Activated CD4-positive, CD25-positive, alpha-beta regulatory T cell (primary cell): Measurements from ENCODE around the gene ACER3.
"Not testable (repeated sequence)": the region's sequence is repeated elsewhere in the genome, so short reads cannot be mapped to it uniquely, and the experiment has no call there.

Source experiments
- DNase-seq, 4 experiments: peaks; one replicate each; lab custom pipeline; 2025; lab: John Stamatoyannopoulos, UW

ACER3 gene

GRCh38 chr11:76860539-76861475, at the start of gene ACER3:
Gene ACER3, plus strand, starts transcription at chr11:76860918. Its CDS starts 59 bp downstream, at chr11:76860977.
- DNase-seq, result peak; percentile 53 to 68 (median 59)

GRCh38 chr11:76811259-76811658, 49.5 kb upstream of the ACER3 start:
- no peak for DNase-seq

DNA sequence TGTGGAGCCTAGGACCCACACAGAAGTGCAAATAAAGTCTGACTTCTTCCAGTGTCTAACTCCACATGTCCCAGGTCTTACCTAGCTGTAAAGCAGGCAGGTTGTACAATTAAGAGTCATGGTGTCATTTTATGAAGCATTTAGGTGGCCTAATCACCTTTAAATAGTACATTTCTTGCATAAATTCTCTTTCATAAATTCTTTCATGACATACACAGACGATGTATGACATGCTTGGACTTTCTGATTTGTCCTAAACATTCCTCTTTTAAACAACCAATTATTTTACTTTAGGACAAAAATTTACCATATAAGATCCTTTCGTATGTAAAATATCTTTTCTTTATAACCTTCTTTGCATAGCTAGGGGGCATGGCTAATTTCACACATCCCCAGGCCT, 46.3 kb upstream of the ACER3 start:
- no peak for DNase-seq

- not testable (repeated sequence) for DNase-seq
Observed at GRCh38 chr11:76815678-76816077, 45.0 kb upstream of the ACER3 start.

DNA sequence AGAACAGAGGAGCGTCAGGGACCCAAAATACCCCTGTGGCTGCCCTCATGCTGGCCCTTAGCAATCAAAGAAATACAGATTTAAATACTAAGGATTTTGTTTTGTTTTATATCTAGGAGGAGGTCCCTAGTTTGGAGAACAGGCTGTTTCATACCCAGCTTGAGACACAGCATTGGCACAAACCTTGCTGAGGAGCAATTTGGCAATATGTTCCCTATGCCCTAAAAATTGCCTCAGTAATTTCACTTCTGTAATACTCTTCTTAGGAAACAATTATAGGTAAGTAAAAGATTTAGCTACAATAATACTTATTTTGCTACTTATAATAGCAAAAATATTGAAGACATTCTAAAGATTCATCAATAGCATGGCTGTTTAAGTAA, 40.5 kb upstream of the ACER3 start:
- no peak for DNase-seq

DNA sequence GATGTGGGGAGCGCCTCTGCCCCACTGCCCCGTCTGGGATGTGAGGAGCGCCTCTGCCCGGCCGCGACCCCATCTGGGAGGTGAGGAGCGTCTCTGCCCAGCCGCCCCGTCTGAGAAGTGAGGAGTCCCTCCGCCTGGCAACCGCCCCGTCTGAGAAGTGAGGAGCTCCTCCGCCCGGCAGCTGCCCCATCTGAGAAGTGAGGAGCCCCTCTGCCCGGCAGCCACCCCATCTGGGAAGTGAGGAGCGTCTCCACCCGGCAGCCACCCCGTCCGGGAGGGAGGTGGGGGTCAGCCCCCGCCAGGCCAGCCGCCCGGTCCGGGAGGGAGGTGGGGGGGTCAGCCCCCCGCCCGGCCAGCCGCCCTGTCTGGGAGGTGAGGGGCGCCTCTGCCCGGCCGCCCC, 39.3 kb upstream of the ACER3 start:
- DNase-seq, result not testable (repeated sequence)

- no peak for DNase-seq
Observed at GRCh38 chr11:76822406-76822805, 38.3 kb upstream of the ACER3 start.

GRCh38 chr11:76823481-76824028, 37.2 kb upstream of the ACER3 start:
- DNase-seq, result no peak

DNA sequence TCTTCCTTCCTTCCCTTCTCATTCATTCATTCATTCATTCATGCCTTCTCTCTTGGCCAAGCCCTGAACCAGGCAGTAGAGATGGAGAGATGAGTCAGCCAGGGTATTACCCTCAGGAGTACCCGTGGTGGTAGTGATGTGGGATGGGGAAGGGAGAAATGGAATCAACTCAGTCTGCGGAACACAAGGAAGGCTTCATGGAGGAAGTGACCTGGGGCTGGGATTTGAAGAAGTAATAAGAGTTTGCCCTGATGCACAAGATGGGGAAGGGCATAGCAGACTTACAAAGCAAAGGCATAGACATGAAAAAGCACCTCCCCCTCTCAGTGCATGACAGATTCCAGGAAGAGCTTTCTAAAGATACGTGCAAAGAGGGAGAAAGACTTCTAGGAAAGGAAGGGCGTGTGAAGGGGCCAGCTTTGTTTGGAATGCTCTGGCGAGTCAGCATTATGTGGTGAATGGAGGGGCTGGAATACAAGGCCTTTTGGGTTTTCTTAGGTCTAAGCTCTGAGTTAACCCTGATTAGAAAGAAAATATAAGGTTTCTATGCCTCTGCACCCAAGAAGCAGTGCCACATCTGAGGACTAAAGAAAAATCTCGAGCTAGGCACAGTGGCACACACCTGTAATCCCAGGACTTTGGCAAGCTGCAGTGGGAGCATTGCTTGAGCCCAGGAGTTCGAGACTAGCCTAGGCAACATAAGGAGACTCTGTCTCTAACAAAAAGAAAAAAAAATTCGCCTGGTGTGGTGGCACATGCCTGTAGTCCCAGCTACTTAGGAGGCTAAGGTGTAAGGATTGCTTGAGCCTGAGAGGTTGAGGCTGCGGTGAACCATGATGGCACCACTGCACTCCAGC, 36.4 kb upstream of the ACER3 start:
- no peak for DNase-seq

GRCh38 chr11:76824980-76825725, 35.6 kb upstream of the ACER3 start:
- no peak for DNase-seq

- no peak for DNase-seq
Observed at GRCh38 chr11:76825726-76826396, 34.9 kb upstream of the ACER3 start.

- DNase-seq, result not testable (repeated sequence)
Observed at GRCh38 chr11:76826508-76826907, 34.2 kb upstream of the ACER3 start.

GRCh38 chr11:76827005-76827404, 33.7 kb upstream of the ACER3 start:
- DNase-seq, result not testable (repeated sequence)

- DNase-seq, result no peak
Observed at GRCh38 chr11:76830639-76831327, 29.9 kb upstream of the ACER3 start.

GRCh38 chr11:76831686-76832310, 28.9 kb upstream of the ACER3 start:
- DNase-seq, result no peak

- DNase-seq, result no peak
Observed at GRCh38 chr11:76832361-76832760, 28.4 kb upstream of the ACER3 start.

- DNase-seq, result no peak
Observed at GRCh38 chr11:76834151-76834550, 26.6 kb upstream of the ACER3 start.

DNA sequence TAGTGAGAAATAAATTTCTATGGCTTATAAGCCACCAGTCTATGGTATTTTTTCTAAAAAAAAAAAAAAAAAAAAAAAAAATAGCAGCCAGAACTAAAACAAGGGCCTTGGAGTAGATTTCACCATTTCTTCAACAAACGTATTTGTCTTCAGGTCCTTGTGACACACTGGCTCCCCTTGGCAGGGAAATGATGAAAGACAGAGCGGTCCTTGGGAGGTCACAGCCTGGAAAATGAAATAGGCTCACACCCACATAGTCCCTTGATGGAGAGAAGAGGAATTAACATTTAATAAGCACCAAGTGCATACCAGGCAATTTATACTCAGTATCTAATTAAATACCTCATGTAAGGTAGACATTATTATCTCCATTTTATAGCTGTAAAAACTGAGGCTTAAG, 25.7 kb upstream of the ACER3 start:
- DNase-seq, result no peak

GRCh38 chr11:76835928-76836612, 24.6 kb upstream of the ACER3 start:
- no peak for DNase-seq
